Neuron (in vitro differentiated cells): ENCODE data around the gene TMEM115.

Experiments used
- H2AFZ ChIP-seq: one replicate; pipeline ENCODE4 v1.6.1; 2013; ENCODE audit warnings: low read depth, mild to moderate bottlenecking, inconsistent platforms, low read length, moderate library complexity
- H3K27me3 ChIP-seq: one replicate; pipeline ENCODE4 v1.6.1; 2013; ENCODE audit warnings: low read length; ENCODE audit not compliant: insufficient read depth
- H3K36me3 ChIP-seq: one replicate; pipeline ENCODE4 v1.6.1; 2013; ENCODE audit warnings: low read length; ENCODE audit not compliant: insufficient read depth
- H3K4me1 ChIP-seq: one replicate; pipeline ENCODE4 v1.6.1; 2013; ENCODE audit warnings: low read length; ENCODE audit not compliant: insufficient read depth
- H3K4me3 ChIP-seq: 2 replicates; pipeline ENCODE4 v1.5.1; 2013; ENCODE audit warnings: mild to moderate bottlenecking, low read length, moderate library complexity
- H3K9me3 ChIP-seq: one replicate; pipeline ENCODE4 v1.6.1; 2013; ENCODE audit warnings: low read length

TMEM115 gene

GRCh38 chr3:50388720-50389413 is 29.5 kb upstream of the TMEM115 start:
- H3K4me3 ChIP-seq: no peak overlapping the region
- H3K4me1 ChIP-seq: peaks cover 10% of the 10 kb centered on the region
- no peaks in the 10 kb centered on the region for H3K36me3 ChIP-seq
- H2AFZ ChIP-seq: no peak overlapping the region
- H3K9me3 ChIP-seq: no peaks in the 10 kb centered on the region
- H3K27me3 ChIP-seq: peaks cover 57% of the 10 kb centered on the region

GRCh38 chr3:50388016-50388719 is 28.8 kb upstream of the TMEM115 start:
- Histone ChIP-seq H3K36me3 (no peaks in the 10 kb centered on the region), H3K9me3 (no peaks in the 10 kb centered on the region), H2AFZ (no peak overlapping the region), H3K4me1 (peaks cover 10% of the 10 kb centered on the region), H3K27me3 (peaks cover 54% of the 10 kb centered on the region), H3K4me3 (no peak overlapping the region)

DNA sequence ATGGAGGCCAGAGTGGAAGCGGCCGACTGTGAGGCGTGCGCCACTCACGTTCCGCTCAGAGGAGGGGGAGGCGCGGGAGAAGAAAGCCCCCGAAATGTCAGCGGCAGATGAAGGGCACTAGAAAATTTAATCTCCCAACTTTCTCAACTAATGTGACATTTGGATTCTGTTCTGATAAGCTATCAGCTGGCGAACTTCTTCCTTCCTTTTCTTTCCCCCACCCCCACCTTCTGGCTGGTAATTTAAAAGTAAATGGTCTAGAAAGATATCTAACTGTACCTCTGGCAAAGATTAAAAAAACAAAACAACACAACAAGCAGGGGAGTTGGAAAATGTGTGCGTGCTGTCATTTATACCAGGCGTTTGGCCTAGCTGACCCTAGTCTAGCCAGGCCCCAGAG is 26.4 kb upstream of the TMEM115 start:
- H3K36me3 ChIP-seq: no peaks in the 10 kb centered on the region
- no peak overlapping the region for H3K4me3 ChIP-seq
- no peak overlapping the region for H2AFZ ChIP-seq
- peaks cover 42% of the 10 kb centered on the region for H3K27me3 ChIP-seq
- H3K9me3 ChIP-seq: no peaks in the 10 kb centered on the region
- H3K4me1 ChIP-seq: peaks cover 24% of the 10 kb centered on the region

GRCh38 chr3:50383750-50384149 is 24.4 kb upstream of the TMEM115 start:
- H3K9me3 ChIP-seq: no peaks in the 10 kb centered on the region
- peaks cover 22% of the 10 kb centered on the region for H3K4me1 ChIP-seq
- no peak overlapping the region for H2AFZ ChIP-seq
- no peak overlapping the region for H3K4me3 ChIP-seq
- no peaks in the 10 kb centered on the region for H3K36me3 ChIP-seq
- peaks cover 35% of the 10 kb centered on the region for H3K27me3 ChIP-seq

DNA sequence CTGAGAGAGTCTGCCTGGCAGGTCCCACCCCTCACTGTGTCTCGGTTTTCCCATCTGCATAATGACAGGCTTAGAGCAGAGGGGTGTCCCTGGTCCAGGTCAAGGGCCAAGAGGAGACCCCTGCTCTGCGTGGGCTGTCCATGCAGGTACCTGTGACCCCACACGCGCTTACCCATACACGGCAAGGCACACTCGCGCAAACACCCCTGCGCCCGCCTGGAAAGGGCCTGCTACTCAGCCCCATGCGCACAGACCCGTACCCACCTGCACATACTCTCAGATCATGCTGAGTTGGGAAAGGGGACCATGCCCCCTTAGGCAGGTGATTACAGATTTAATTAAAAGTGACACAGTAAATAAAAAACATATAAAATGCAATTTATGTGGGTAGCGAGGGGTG is 23.4 kb upstream of the TMEM115 start:
- Histone ChIP-seq H3K9me3 (no peaks in the 10 kb centered on the region), H2AFZ (no peak overlapping the region), H3K4me3 (no peak overlapping the region), H3K4me1 (peaks cover 14% of the 10 kb centered on the region), H3K36me3 (no peaks in the 10 kb centered on the region), H3K27me3 (peaks cover 37% of the 10 kb centered on the region)

GRCh38 chr3:50381383-50381782 is 22.1 kb upstream of the TMEM115 start:
- Histone ChIP-seq H2AFZ (no peak overlapping the region), H3K4me3 (no peak overlapping the region), H3K27me3 (peaks cover 25% of the 10 kb centered on the region), H3K9me3 (no peaks in the 10 kb centered on the region), H3K4me1 (peaks cover 14% of the 10 kb centered on the region), H3K36me3 (no peaks in the 10 kb centered on the region)

DNA sequence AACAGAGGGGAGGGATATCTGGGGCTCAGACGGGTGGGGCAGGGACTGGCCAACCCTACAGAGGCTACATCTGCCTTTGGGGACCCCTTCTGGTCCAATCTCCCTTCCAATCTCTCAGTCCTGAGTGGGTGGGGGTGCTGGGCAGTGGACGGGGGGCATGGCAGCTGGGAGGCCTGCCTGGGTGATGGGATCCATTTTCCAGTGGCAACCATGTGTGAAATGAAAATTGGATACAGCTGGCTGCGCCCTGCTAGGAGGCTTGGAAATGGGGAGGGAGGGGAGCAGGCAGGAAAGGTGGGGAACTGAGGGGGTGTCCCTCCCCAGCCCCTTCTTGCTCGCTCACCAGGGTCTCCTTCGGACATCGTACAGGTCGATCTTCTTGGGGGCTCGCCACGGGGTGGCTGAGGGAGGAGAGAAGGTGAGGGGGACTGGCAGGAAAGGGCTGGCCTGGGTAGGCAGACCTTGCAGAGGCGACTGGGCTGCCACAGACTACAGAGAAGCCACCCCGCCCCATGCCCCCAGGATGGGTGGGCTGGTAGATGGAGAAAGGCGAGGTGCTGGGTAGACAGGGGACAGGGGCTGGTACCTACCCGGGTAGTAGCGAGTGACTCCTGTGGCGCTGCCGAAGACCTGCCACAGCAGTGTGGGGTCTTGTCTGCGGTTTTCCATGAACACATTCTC is 21.2 kb upstream of the TMEM115 start:
- Histone ChIP-seq H3K27me3 (peaks cover 18% of the 10 kb centered on the region), H3K4me1 (peaks cover 14% of the 10 kb centered on the region), H3K36me3 (no peaks in the 10 kb centered on the region)

DNA sequence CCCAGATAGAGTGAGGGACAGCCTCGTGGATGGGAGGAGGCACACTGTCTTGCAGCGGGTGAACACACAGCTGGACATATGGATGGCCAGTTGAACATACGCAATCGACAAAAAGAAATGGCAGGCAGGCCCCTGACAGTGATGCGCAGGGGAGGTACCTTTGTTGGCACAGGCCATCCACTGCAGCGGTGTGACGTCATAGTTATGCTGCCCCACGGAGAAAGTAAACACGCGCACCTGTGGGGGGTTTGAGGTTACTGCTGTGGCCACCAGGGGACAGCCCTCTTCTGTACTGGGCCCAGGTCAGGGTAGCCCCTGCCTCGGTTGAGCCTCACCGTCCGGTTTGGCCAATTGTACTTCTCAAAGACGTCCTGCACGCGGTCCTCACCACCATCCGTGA is 19.4 kb upstream of the TMEM115 start:
- Histone ChIP-seq H2AFZ (no peak overlapping the region), H3K4me3 (no peak overlapping the region), H3K4me1 (peaks cover 19% of the 10 kb centered on the region), H3K27me3 (peaks cover 13% of the 10 kb centered on the region), H3K9me3 (no peaks in the 10 kb centered on the region), H3K36me3 (no peaks in the 10 kb centered on the region)

More for the DNA sequence above, 21.2 kb upstream of the TMEM115 start:
- Histone ChIP-seq H2AFZ (no peak overlapping the region), H3K4me3 (no peak overlapping the region), H3K9me3 (no peaks in the 10 kb centered on the region)

DNA sequence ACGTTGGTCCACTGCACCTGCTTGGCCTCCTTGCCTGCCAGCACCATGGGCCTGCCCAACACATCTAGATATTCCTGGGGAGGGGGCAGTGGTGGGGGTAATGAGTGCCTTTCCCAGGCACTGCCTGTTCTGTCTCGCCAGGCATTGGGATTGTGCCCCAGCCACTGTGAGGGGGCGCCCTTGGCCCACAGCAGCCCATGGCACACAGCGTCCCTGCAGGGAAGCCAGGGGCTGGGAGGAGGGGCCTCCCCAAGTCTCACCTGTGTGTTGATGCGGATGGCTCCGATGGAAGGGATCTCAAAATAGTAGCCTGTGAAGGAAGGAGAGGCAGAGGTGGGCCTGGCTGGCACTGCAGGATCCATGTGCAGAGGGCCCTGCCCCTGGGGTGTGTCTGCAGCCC is 18.7 kb upstream of the TMEM115 start:
- no peaks in the 10 kb centered on the region for H3K36me3 ChIP-seq
- H3K9me3 ChIP-seq: no peaks in the 10 kb centered on the region
- peaks cover 20% of the 10 kb centered on the region for H3K4me1 ChIP-seq
- H3K4me3 ChIP-seq: no peak overlapping the region
- H2AFZ ChIP-seq: no peak overlapping the region
- H3K27me3 ChIP-seq: peaks cover 9% of the 10 kb centered on the region

DNA sequence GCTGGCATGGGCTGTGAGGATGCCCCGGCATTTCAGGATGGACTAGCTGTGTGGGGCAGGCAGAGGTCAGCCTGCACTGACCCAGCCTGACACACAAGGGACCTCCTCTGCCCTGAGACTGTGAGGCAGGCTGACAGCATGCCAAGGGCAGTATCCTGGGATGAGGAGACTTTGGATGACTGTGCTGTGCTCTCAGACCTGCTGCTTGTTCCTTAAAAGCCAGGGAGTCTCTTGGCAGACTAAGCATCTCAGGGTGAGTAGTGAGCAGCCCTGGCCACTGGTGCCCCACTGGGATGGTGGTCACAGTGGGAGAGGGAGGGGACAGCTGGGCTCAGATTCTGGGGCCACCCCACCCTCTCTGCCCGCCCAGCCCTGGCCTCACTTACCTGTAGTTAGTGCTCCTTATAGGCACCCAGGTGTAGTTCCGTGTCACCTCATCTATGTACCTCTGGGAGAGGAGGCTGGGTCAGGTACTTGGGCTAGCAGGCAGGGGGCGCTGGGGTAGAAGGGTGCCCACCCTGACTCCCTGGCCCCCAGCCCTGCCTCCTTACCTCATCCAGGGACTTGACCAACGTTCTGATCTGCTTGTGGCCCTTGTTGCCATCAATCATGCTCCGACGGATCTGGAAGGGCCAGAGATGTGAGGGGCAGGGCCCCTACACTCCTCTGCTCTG is 16.1 kb upstream of the TMEM115 start:
- peaks cover 5% of the 10 kb centered on the region for H3K27me3 ChIP-seq
- no peaks in the 10 kb centered on the region for H3K36me3 ChIP-seq
- H3K4me1 ChIP-seq: peaks cover 25% of the 10 kb centered on the region
- no peak overlapping the region for H2AFZ ChIP-seq
- no peak overlapping the region for H3K4me3 ChIP-seq
- no peaks in the 10 kb centered on the region for H3K9me3 ChIP-seq

DNA sequence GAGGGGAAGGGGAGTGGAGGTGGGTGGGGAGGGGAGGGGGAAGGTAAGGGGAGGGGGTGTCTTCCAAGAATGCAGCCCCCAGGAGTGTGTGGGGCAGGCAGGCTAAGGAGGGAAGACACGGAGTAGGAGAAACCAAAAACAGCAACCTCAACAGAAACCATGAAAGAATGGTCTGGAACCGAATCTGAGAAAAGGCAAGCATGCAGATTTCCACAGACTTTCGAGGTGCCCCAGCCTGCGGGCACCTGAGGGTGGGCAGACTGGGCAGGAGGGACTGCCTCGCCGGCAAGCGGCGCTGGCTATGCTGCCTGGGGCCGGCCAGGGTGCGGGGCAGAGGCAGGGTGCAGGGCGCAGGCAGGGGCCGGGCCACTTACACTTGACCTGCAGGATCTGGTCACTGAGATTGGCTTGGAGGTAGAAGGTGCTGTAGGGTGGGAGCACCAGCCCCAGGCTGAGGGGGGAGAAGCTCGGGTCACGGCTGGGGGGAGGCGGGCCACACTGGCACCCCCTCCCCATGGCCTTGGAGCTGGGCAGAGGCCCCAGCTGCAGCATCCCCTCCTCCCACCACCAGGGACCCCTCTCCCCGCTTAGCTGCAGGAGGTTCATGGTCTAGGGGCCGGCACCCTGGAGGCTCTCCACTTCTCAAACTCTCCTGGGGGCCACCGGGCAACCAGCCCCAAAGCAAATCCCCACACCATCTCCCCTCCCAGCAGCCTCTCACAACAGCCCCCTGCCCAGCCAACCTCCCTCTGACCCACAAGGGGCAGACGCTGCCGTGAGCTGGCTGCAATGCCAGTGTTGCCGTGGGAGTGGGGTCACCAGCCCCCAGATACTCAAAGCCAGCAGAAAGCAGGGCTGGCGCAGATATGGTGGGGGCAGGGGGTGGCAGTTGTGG is 15.3 kb upstream of the TMEM115 start:
- Histone ChIP-seq H3K4me1 (peaks cover 25% of the 10 kb centered on the region), H3K9me3 (no peaks in the 10 kb centered on the region), H2AFZ (no peak overlapping the region), H3K4me3 (no peak overlapping the region), H3K27me3 (peaks cover 11% of the 10 kb centered on the region), H3K36me3 (no peaks in the 10 kb centered on the region)
